ENCODE results near the gene DENND5A.

GRCh38 chr11:9314291-9315077, 49.3 kb upstream of the DENND5A start, which contains the start of gene TMEM41B:
- TF ChIP-seq TBP (optimal IDR thresholded peaks at IDR 0.05; ENCODE audit: low read depth, low read length), result peak; percentile 88
- TF ChIP-seq CREM (IDR thresholded peaks at IDR 0.05; ENCODE audit: low read depth), result peak; percentile 96
- no peak for TF ChIP-seq SMARCB1 (IDR thresholded peaks at IDR 0.05; ENCODE audit: insufficient read length, low read depth)
- TF ChIP-seq NFXL1 (CRISPR knock-in tag; IDR thresholded peaks at IDR 0.05), result no peak
- no peak for TF ChIP-seq EZH2 (IDR thresholded peaks at IDR 0.05; ENCODE audit: borderline replicate concordance, low read depth, low read length)
- peak; percentile 94 for TF ChIP-seq POLR2A (conservative IDR thresholded peaks at IDR 0.05)
- TF ChIP-seq, protein P1, sequence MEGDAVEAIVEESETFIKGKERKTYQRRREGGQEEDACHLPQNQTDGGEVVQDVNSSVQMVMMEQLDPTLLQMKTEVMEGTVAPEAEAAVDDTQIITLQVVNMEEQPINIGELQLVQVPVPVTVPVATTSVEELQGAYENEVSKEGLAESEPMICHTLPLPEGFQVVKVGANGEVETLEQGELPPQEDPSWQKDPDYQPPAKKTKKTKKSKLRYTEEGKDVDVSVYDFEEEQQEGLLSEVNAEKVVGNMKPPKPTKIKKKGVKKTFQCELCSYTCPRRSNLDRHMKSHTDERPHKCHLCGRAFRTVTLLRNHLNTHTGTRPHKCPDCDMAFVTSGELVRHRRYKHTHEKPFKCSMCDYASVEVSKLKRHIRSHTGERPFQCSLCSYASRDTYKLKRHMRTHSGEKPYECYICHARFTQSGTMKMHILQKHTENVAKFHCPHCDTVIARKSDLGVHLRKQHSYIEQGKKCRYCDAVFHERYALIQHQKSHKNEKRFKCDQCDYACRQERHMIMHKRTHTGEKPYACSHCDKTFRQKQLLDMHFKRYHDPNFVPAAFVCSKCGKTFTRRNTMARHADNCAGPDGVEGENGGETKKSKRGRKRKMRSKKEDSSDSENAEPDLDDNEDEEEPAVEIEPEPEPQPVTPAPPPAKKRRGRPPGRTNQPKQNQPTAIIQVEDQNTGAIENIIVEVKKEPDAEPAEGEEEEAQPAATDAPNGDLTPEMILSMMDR (IDR thresholded peaks at IDR 0.05 in 2 of 3, conservative IDR thresholded peaks at IDR 0.05 in 1 of 3; ENCODE audit: insufficient read depth in 2 of 3, low read depth in 1 of 3, low read length in 3 of 3), result peak in 2 of 3 experiments; percentile 15 to 20; a peak in 2 of 6 replicates
- TF ChIP-seq KAT7 (CRISPR knock-in tag; IDR thresholded peaks at IDR 0.05; ENCODE audit: borderline replicate concordance), result no peak
- TF ChIP-seq ARID3A (IDR thresholded peaks at IDR 0.05; ENCODE audit: borderline replicate concordance, low read depth, low read length), result peak; percentile 90
- peak; percentile 95 for TF ChIP-seq CHD2 (IDR thresholded peaks at IDR 0.05; ENCODE audit: low read depth, low read length)
- no peak for TF ChIP-seq MED1 (CRISPR knock-in tag; IDR thresholded peaks at IDR 0.05; ENCODE audit: borderline replicate concordance)
- TF ChIP-seq THAP12 (CRISPR knock-in tag; IDR thresholded peaks at IDR 0.05), result peak; percentile 72
- TF ChIP-seq ZNF717 (CRISPR knock-in tag; IDR thresholded peaks at IDR 0.05), result no peak
- TF ChIP-seq RCOR1 (IDR thresholded peaks at IDR 0.05; ENCODE audit: borderline replicate concordance in 1 of 2, low read depth in 2 of 2, low read length in 2 of 2), result peak in 1 of 2 experiments; percentile 65; a peak in 1 of 4 replicates
